Ascending aorta (tissue), 2 donors: ENCODE results near the gene IL11. TPM values are rescaled to one million over a fixed set of nuclear protein-coding genes. Genes with fewer than 3 reads are reported as not detected.
A peak's percentile ranks its signal among the peaks of the same experiment; 100 is the strongest.
"Not testable (repeated sequence)": the region's sequence is repeated elsewhere in the genome, so short reads cannot be mapped to it uniquely, and the experiment has no call there.

Experiments used
- DNase-seq, 2 donors: peaks; one replicate each; pipeline ENCODE4 v3.0.0-alpha.2; 2019; ENCODE audit warnings: low spot score in 2 of 2
- H3K27ac ChIP-seq, 2 donors: fragments of 200-600 bp; sonication (generic); one replicate each; pipeline ENCODE4 v1.5.1; 2016 to 2017; ENCODE audit warnings: mild to moderate bottlenecking in 1 of 2
- H3K27me3 ChIP-seq: fragments of 200-600 bp; sonication (generic); one replicate; pipeline ENCODE4 v1.5.1; 2017
- H3K36me3 ChIP-seq, 2 donors: fragments of 200-600 bp; sonication (generic); one replicate each; pipeline ENCODE4 v1.5.1; 2016
- H3K4me1 ChIP-seq, 2 donors: fragments of 200-600 bp; sonication (generic); one replicate each; pipeline ENCODE4 v1.5.1; 2016 to 2017; ENCODE audit warnings: mild to moderate bottlenecking in 1 of 2
- H3K4me3 ChIP-seq, 2 donors: fragments of 200-600 bp; sonication (generic); one replicate each; pipeline ENCODE4 v1.5.1; 2016 to 2017; ENCODE audit warnings: mild to moderate bottlenecking in 1 of 2
- H3K9me3 ChIP-seq, 2 donors: fragments of 200-600 bp; sonication (generic); one replicate each; pipeline ENCODE4 v1.5.1; 2016
- intact Hi-C: fragments of 100-400 bp; cut with DNase I; formaldehyde crosslinking; loops from one replicate; pipeline ENCODE4 v1.15.1; 2023
- total RNA-seq: library from RNA; depleted of rRNA; stranded (reverse); fragments of >200 nt; gene quantifications from one replicate; pipeline ENCODE4 v1.1.0, GENCODE V29; 2016
- TF ChIP-seq, protein P1 (sequence below), 3 experiments: fragments of 200-600 bp in 2 of 3; fragments of 450-650 bp in 1 of 3; sonication (generic) in 2 of 3; IDR thresholded peaks; one replicate each; pipeline ENCODE4 v1.5.1; 2016 to 2019; ENCODE audit warnings: antibody characterized with exemption in 3 of 3, mild to moderate bottlenecking in 1 of 3, moderate library complexity in 1 of 3

IL11 gene
- total RNA-seq, 1 donor from 2014 or later = not detected

DNA sequence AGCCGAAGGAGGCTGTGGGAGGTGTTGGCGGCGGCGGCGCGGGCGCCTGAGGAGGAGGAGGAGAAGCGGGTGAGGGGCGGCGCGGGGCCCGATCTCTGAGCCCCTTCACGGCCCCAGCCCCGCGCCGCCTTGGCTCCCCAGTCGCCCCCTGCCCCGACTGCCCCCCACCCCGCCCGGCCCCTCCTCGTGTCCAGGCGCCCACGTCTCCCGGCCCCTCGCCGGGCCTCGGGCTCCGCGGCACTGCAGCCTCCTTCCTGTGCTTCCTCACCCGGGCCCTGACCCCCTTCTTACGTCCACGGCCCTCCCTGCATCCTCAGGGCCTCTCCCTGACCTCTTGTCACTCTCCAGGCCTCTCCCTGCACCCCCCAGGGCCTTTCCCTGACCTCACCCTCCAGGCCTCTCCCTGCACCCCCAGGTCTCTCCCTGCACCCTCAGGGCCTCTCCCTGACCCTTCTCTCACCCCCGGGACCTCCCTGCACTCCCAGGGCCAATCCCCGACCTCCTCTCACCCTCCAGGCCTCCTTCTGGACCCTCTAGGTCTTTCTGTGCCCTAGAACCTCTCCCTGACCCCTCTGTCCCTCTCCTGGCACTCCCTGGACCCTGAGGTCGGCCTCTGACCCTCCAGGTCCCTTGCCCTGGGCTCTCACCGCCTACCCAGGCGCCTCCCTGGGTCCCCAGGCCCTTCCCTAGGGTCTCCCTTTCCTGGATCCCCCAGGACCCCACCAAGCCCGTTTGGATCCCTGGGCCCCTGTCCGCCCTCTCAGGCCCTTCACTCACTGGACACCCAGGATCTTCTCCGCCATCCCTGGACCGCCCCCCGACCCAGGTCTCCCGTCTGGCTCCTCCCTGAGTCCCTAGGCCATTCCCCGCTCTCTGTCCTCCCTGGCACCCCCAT lies 30.1 kb downstream of the IL11 start:
- H3K27me3 ChIP-seq = no peaks in the 10 kb centered on the region
- TF ChIP-seq, protein P1, sequence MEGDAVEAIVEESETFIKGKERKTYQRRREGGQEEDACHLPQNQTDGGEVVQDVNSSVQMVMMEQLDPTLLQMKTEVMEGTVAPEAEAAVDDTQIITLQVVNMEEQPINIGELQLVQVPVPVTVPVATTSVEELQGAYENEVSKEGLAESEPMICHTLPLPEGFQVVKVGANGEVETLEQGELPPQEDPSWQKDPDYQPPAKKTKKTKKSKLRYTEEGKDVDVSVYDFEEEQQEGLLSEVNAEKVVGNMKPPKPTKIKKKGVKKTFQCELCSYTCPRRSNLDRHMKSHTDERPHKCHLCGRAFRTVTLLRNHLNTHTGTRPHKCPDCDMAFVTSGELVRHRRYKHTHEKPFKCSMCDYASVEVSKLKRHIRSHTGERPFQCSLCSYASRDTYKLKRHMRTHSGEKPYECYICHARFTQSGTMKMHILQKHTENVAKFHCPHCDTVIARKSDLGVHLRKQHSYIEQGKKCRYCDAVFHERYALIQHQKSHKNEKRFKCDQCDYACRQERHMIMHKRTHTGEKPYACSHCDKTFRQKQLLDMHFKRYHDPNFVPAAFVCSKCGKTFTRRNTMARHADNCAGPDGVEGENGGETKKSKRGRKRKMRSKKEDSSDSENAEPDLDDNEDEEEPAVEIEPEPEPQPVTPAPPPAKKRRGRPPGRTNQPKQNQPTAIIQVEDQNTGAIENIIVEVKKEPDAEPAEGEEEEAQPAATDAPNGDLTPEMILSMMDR (IDR thresholded peaks at IDR 0.05) = no peak
- peak overlapping the region; percentile 82 to 84 for H3K4me3 ChIP-seq
- DNase-seq = no peak
- intact Hi-C loops = loop anchor here (1.0 to 5.0 kb wide), 9 partner anchors 39 to 259 kb away; partner anchors contain the start of genes FIZ1, HSPBP1, PPP1R12C and PPP6R1
- peaks cover 12 to 13% of the 10 kb centered on the region in 2 donors for H3K36me3 ChIP-seq
- no peaks in the 10 kb centered on the region for H3K9me3 ChIP-seq
- H3K27ac ChIP-seq = peak overlapping the region; percentile 70 to 86
- peaks cover 5 to 17% of the 10 kb centered on the region in 2 donors for H3K4me1 ChIP-seq

DNA sequence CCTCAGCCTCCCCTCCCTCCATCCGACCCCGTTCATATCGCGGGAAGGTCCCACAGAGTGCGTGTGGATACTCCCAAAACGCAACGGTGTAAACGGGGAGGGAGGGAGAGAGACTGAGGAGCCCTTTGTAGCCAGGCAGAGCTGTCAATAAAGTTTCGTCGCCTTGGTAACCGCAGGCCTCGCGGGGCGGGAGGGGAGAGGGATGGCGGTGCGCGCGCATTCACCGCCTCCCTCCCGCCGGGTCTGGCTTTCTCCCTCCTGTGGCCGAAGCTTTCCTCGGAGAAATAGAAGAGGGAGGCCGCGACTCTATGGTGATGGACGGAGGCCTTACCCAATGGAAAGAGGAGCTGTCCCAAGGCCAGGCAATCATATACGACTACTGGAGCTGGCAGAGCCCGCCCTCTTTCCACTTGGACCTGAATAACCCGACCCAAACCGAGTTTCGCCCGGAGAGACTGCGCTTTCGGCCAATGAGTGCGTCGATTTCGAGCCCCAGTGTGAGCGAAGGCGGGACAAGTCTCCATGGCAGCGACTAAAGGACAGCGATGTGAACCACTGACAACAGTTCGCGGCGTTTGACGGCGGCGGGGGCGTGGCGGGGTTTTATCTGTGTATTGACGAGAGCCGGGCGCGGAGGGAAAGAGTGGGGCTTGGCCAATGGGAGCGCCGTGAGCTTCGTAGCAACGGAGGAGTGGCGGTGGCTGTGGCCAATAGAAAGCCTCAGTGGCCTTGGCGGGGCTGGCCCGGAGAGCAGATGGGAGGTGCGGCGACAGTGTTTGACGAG lies 31.0 kb downstream of the IL11 start, which contains the start of gene KMT5C:
KMT5C (plus strand) TSS at position 772 of the 784 bp plus-strand sequence. CDS start 2,061 bp downstream, outside the sequence.
- peak within 1 kb of the TSS; percentile 82 to 84 for H3K4me3 ChIP-seq
- peak within 1 kb of the TSS; percentile 72 to 89 for H3K27ac ChIP-seq
- DNase-seq = peak; percentile 100
- no peaks in the 10 kb centered on the region for H3K9me3 ChIP-seq
- H3K4me1 ChIP-seq = peaks cover 5 to 17% of the 10 kb centered on the region in 2 donors
- H3K36me3 ChIP-seq = peaks cover 12 to 13% of the 10 kb centered on the region in 2 donors
- TF ChIP-seq, protein P1 (IDR thresholded peaks at IDR 0.05) = peak; percentile 33 to 50 (median 47)
- intact Hi-C loops = loop anchor here (1.0 to 5.0 kb wide), 9 partner anchors 38 to 260 kb away; partner anchors contain the start of genes FIZ1, HSPBP1, PPP1R12C and PPP6R1
- no peaks in the 10 kb centered on the region for H3K27me3 ChIP-seq

DNA sequence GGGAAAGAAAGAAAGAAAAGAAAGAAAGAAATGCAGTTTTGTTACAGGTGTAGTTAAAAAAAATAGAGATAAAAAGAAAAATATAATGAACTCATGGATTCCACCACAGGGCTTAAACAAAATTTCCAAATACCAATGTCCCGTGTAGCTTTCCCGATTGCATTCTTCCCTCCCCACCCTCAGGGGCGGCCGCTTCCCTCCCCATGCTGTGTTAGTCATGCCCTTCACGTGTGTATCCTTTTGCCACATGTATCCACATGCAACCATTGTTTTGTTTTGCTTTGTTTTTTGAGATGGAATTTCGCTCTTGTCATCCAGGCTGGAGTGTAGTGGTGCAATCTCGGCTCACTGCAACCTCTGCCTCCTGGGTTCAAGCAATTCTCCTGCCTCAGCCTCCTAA lies 34.2 kb downstream of the IL11 start:
- intact Hi-C loops = loop anchor here (5.0 kb wide), 1 partner anchor 141 kb away; the partner anchor contains the start of gene ZNF628
- Histone ChIP-seq H3K36me3 (no peaks in the 10 kb centered on the region), H3K27me3 (no peaks in the 10 kb centered on the region)

DNA sequence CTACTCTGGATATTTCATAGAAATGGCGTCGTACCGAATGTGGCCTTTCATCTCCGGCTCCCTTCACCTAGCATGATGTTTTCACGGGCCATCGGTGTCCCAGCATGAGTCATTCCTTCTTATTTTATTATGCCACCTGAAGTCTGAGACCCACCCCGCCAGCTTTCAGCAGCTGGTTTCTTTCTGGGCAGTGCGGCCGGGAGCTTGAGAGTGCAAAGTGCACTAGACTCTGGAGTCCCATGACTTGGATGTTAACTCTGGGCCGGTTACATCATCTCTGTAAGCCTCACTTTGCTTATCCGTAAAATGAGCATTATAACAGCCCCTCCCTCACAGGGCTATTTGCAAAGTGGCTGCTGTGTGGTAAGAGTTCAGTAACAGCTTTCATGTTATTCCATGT lies 36.4 kb downstream of the IL11 start:
- H3K4me3 ChIP-seq = no peak overlapping the region
- no peaks in the 10 kb centered on the region for H3K4me1 ChIP-seq
- no peaks in the 10 kb centered on the region for H3K36me3 ChIP-seq
- no peaks in the 10 kb centered on the region for H3K27me3 ChIP-seq
- no peak overlapping the region for H3K27ac ChIP-seq
- no peak for DNase-seq
- TF ChIP-seq, protein P1 (IDR thresholded peaks at IDR 0.05) = no peak
- intact Hi-C loops = no loop called here
- H3K9me3 ChIP-seq = no peaks in the 10 kb centered on the region

More for the DNA sequence above, 34.2 kb downstream of the IL11 start:
- no peak overlapping the region for H3K4me3 ChIP-seq
- H3K27ac ChIP-seq = no peak overlapping the region
- no peak for DNase-seq
- H3K9me3 ChIP-seq = no peaks in the 10 kb centered on the region
- H3K4me1 ChIP-seq = peaks cover 5 to 11% of the 10 kb centered on the region in 2 donors
- TF ChIP-seq, protein P1 (IDR thresholded peaks at IDR 0.05) = no peak

DNA sequence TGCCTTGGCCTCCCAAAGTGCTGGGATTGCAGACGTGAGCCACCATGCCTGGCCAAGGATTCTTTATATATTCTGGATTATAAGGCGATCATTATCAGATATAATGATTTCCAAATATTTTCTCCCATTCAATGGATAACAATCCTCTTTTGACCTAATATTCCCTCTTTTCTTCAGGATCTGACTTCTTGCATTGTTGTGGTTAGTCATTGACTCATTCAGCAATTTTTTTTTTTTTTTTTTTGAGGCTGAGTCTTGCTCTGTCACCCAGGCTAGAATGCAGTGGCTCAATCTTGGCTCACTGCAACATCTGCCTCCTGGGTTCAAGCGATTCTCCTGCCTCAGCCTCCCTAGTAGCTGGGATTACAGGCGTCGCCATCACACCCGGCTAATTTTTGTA lies 40.5 kb downstream of the IL11 start:
- H3K36me3 ChIP-seq, H3K4me3 ChIP-seq, H3K4me1 ChIP-seq, intact Hi-C loops, DNase-seq, H3K9me3 ChIP-seq, H3K27me3 ChIP-seq, H3K27ac ChIP-seq: not testable (repeated sequence)

DNA sequence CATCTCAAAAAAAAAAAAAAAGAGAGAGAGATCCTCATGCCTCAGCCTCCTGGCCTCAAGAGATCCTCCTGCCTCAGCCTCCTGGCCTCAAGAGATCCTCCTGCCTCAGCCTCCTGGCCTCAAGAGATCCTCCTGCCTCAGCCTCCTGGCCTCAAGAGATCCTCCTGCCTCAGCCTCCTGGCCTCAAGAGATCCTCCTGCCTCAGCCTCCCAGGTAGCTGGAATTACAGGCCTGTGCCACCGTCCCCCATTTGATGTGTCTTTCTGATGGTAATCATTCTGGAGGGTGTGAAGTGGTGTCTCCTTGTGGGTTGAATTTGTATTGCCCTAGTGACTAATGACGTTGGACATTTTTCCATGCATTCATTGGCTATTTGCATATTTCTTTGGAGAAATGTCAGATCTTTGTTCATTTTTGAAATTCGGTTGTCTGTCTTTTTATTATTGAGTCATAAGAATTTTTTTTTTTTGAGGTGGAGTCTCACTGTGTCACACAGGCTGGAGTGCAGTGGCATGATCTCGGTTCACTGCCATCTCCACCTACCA lies 41.4 kb downstream of the IL11 start:
- H3K9me3 ChIP-seq, H3K27ac ChIP-seq, H3K4me1 ChIP-seq, intact Hi-C loops, H3K36me3 ChIP-seq, DNase-seq, H3K4me3 ChIP-seq, H3K27me3 ChIP-seq: not testable (repeated sequence)
